Adipocyte (in vitro differentiated cells): Measurements from ENCODE around the gene CARNS1.

Experiments
- DNase-seq: peaks from one replicate; pipeline ENCODE4 v3.0.0-alpha.2; 2015; ENCODE audit warnings: low read depth
- H3K27me3 ChIP-seq: replicated peaks from 2 replicates; pipeline ENCODE4 v1.7.0; 2013; ENCODE audit warnings: mild to moderate bottlenecking, low read length, moderate library complexity; ENCODE audit not compliant: control insufficient read depth, insufficient read depth
- H3K36me3 ChIP-seq: 2 replicates; pipeline ENCODE4 v1.7.0; 2013; ENCODE audit warnings: low read length, mild to moderate bottlenecking, moderate library complexity; ENCODE audit not compliant: control insufficient read depth, insufficient read depth, severe bottlenecking
- H3K4me1 ChIP-seq: 2 replicates; pipeline ENCODE4 v1.7.0; 2013; ENCODE audit warnings: mild to moderate bottlenecking, low read length, moderate library complexity; ENCODE audit not compliant: control insufficient read depth, insufficient read depth
- H3K4me3 ChIP-seq: 2 replicates; pipeline ENCODE4 v1.7.0; 2013; ENCODE audit warnings: mild to moderate bottlenecking, low read length, moderate library complexity
- H3K9ac ChIP-seq: 2 replicates; pipeline ENCODE4 v1.7.0; 2013; ENCODE audit warnings: mild to moderate bottlenecking, low read length, moderate library complexity
- H3K9me3 ChIP-seq: 2 replicates; pipeline ENCODE4 v1.7.0; 2013; ENCODE audit warnings: mild to moderate bottlenecking, low read length, moderate library complexity; ENCODE audit not compliant: control insufficient read depth

The CARNS1 gene

DNA sequence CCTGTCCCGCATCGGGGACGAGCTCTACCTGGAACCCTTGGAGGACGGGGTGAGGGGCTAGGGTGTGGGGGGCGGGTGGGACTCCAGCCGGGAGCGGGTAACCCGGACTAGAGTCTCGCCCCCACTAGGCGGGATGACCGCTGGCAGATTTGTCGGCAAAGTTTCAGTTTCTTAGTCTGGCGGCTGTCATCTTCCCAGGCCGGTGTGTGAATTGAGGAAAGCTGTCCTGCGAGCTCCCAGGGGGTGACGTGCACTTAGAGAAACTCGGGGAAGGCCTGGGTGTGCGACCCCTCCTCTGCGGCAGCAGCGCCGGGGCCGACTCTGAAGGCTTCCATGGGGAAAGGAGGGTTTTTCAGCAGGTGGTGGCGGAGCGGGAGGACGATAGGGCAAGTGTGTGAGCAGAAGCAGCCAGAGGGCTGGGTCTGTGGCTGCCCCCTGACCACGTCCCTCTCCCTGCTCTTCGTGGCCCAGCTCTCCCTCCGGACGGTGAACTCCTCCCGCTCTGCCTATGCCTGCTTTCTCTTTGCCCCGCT, 23.2 kb upstream of the CARNS1 start:
- Histone ChIP-seq H3K9ac (peak overlapping the region; percentile 90), H3K27me3 (no peaks in the 10 kb centered on the region), H3K36me3 (peaks cover 7% of the 10 kb centered on the region), H3K4me1 (peaks cover 6% of the 10 kb centered on the region), H3K4me3 (peak overlapping the region; percentile 94), H3K9me3 (no peaks in the 10 kb centered on the region)
- DNase-seq: peak; percentile 59

DNA sequence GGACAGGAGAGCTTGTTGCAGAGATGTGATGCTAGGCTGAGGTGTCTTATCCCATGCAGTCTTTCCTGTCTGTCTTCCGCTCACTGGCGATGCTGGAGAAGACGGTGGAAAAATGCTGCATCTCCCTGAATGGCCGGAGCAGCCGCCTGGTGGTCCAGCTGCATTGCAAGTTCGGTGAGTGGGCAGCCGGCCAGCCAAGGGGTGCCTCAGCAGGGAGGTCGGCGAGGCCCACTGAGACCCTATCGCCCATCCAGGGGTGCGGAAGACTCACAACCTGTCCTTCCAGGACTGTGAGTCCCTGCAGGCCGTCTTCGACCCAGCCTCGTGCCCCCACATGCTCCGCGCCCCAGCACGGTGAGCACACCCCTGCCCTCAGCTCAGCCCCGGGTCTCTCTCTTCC, 22.0 kb upstream of the CARNS1 start:
- no peak for DNase-seq
- H3K9me3 ChIP-seq: no peaks in the 10 kb centered on the region
- no peak overlapping the region for H3K4me3 ChIP-seq
- no peaks in the 10 kb centered on the region for H3K27me3 ChIP-seq
- peaks cover 19% of the 10 kb centered on the region for H3K36me3 ChIP-seq
- no peak overlapping the region for H3K9ac ChIP-seq
- peaks cover 6% of the 10 kb centered on the region for H3K4me1 ChIP-seq

DNA sequence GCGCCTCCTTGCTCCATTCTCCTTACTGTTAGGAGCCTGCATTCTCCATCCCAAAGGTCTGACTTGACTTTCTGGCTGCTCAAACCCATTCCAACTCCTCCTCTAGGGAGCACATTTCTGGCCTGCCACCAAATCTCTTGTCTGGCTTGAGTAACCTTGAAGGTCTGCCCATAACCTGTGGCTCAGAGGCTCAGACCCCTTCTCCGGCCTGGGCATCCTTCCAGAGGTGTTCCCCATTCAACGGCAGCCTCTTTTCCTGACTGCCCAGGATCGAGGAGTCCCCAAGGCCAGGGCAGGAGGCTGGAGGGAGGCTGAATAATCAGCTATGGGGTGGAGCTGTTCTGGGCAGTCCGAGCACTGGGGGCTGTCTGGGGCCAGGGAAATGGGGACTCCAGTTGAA, 21.5 kb upstream of the CARNS1 start:
- DNase-seq: no peak
- Histone ChIP-seq H3K4me1 (peaks cover 6% of the 10 kb centered on the region), H3K36me3 (peaks cover 24% of the 10 kb centered on the region)

DNA sequence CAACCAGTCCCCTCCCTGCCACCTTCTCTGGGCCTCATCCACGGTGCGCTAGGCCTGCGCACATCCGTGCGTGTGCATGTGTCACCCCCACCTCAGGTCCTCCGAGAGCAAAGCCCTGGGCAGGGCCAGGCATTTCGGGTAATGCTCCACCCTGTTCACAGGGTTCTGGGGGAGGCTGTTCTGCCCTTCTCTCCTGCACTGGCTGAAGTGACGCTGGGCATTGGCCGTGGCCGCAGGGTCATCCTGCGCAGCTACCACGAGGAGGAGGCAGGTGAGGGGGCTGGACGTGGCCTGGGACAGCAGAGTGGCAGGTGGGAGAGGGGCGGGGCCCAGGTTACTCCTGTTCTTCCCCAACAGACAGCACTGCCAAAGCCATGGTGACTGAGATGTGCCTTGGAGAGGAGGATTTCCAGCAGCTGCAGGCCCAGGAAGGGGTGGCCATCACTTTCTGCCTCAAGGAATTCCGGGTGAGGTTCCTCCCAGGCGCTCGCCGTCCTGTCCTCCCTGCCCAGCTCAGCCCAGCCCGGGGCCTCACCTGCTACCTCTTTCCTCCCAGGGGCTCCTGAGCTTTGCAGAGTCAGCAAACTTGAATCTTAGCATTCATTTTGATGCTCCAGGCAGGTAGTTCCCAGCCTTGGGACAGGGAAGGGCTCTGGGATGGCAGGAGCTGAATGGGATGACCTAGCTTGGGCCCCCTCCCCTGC, 19.8 kb upstream of the CARNS1 start:
- Histone ChIP-seq H3K36me3 (peaks cover 29% of the 10 kb centered on the region), H3K4me1 (peaks cover 14% of the 10 kb centered on the region), H3K9ac (no peak overlapping the region), H3K9me3 (no peaks in the 10 kb centered on the region), H3K27me3 (no peaks in the 10 kb centered on the region), H3K4me3 (no peak overlapping the region)
- DNase-seq: no peak

More for the DNA sequence above, 21.5 kb upstream of the CARNS1 start:
- H3K9ac ChIP-seq: no peak overlapping the region
- no peaks in the 10 kb centered on the region for H3K27me3 ChIP-seq
- H3K4me3 ChIP-seq: no peak overlapping the region
- H3K9me3 ChIP-seq: no peaks in the 10 kb centered on the region

DNA sequence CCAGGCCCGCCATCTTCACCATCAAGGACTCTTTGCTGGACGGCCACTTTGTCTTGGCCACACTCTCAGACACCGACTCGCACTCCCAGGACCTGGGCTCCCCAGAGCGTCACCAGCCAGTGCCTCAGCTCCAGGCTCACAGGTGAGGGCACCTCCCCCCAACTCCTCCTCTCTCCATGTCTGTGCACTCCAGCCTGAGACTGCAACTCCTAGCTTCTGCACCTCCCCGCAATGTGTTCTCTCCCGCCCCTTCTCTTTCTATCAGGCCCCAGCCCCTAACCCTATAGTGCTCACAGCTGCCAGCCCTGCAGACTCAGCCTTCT, 19.3 kb upstream of the CARNS1 start:
- Histone ChIP-seq H3K9ac (no peak overlapping the region), H3K4me3 (no peak overlapping the region), H3K9me3 (no peaks in the 10 kb centered on the region), H3K36me3 (peaks cover 29% of the 10 kb centered on the region), H3K27me3 (no peaks in the 10 kb centered on the region), H3K4me1 (peaks cover 17% of the 10 kb centered on the region)
- DNase-seq: no peak

DNA sequence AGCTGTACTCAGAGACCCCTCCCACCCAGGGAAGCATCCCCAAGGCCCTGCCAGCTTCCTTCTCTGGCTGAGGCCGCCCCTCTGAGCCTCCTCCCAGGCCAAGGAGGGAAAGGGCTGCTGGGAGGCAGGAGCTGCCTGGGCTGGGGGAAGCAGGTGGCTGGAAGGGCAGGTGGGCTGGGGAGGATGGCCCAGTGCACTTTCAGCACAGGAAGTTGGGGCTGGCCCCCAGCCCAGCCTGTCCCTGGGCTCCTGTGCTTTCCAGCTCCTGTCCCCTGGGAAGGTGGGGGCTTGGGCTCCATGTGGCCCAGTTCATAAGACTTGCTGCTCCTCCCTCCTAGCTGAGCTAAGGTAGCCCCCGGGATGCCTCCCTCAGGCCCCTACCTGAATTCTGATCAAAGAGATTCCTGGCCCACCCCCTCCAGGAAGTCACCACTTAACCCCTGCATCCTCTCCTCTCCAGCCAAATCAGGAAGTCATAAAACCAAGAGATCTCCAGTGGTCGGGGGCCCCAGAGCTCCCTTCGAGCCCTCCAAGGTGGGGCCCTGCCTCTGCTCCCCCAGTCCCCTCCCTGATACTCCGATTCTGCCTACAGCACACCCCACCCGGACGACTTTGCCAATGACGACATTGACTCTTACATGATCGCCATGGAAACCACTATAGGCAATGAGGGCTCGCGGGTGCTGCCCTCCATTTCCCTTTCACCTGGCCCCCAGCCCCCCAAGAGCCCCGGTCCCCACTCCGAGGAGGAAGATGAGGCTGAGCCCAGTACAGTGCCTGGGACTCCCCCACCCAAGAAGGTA, 18.7 kb upstream of the CARNS1 start:
- Histone ChIP-seq H3K4me1 (peaks cover 17% of the 10 kb centered on the region), H3K9ac (no peak overlapping the region), H3K36me3 (peaks cover 29% of the 10 kb centered on the region), H3K4me3 (no peak overlapping the region), H3K27me3 (no peaks in the 10 kb centered on the region), H3K9me3 (no peaks in the 10 kb centered on the region)
- no peak for DNase-seq

DNA sequence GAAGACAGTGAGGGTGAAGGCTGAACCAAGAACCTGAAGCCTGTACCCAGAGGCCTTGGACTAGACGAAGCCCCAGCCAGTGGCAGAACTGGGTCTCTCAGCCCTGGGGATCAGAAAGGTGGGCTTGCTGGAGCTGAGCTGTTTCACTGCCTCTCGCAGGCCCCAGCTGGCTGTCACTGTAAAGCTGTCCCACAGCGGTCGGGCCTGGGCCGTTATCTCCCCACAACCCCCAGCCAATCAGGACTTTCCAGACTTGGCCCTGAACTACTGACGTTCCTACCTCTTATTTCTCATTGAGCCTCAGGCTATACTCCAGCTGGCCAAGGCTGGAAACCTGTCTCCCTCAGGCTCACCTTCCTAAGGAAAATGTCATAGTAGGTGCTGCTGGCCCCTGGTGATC, 17.9 kb upstream of the CARNS1 start:
- peaks cover 29% of the 10 kb centered on the region for H3K36me3 ChIP-seq
- H3K27me3 ChIP-seq: no peaks in the 10 kb centered on the region
- no peak overlapping the region for H3K4me3 ChIP-seq
- no peak for DNase-seq
- peaks cover 17% of the 10 kb centered on the region for H3K4me1 ChIP-seq
- no peak overlapping the region for H3K9ac ChIP-seq
- H3K9me3 ChIP-seq: no peaks in the 10 kb centered on the region

DNA sequence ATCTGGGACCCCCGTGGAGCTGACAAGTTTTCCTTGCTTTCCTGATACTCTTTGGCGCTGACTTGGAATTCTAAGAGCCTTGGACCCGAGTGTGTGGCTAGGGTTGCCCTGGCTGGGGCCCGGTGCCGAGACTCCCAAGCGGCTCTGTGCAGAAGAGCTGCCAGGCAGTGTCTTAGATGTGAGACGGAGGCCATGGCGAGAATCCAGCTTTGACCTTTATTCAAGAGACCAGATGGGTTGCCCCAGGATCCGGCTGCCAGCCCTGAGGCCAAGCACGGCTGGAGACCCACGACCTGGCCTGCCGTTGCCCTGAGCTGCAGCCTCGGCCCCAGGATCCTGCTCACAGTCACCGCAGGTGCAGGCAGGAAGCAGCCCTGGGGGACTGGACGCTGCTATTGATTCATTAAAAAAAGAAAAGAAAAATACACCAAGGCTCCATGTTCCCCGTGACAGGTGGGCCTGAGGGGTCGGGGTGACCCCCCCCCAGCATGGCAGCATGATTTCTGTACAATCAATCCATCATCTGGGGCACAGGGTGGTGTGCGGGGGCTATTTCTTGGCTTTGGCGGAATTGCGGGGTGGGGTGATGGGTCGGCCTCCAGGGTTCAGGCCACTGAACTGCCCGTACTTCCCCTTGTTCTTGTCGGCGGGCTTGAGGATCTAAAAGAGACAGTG, 17.4 kb upstream of the CARNS1 start:
- H3K4me1 ChIP-seq: peaks cover 14% of the 10 kb centered on the region
- no peaks in the 10 kb centered on the region for H3K9me3 ChIP-seq
- DNase-seq: no peak
- H3K27me3 ChIP-seq: no peaks in the 10 kb centered on the region
- no peak overlapping the region for H3K4me3 ChIP-seq
- H3K36me3 ChIP-seq: peaks cover 29% of the 10 kb centered on the region
- H3K9ac ChIP-seq: no peak overlapping the region

DNA sequence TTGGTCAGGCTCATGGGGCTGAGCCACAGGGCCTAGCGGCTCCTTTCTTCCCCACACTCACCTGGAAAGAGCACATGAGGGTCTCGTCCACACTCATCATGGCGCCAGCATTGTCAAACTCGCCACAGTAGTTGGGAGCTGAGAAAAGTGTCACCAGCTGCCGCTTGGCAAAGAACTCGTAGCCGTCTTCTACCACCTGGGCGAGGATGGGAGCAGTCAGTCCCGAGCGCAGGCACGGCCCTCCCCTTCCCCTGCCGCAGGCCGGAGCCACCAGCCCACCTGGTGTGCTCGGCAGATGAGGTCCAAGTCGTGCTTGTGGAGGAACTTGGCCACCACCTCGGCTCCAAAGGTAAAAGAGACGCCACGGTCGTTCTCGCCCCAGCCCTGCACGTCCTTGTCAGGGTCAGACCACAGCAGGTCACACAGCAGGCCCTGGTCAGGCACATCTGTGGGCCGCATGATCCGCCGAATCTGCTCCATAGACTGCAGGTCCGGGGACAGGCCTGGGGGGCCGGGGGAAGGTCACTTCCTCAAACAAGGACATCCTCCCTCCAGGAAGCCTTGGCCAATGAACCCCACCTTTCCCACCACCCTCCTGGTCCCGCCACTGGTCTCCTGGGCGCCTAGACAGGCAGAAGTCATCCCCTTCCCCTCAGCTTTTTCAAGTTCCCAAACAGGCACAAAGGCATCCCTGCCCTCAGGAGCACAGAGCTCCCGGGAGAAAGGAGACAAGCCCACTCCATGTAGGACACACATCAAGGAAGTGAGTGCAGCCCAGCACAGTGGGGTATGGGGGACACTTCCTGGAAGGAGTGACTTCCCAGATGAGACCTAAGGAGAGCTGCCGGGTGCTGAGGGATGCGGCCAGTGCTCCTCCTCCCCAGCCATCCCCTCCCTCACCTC, 16.6 kb upstream of the CARNS1 start:
- H3K4me1 ChIP-seq: peaks cover 14% of the 10 kb centered on the region
- no peaks in the 10 kb centered on the region for H3K9me3 ChIP-seq
- H3K9ac ChIP-seq: no peak overlapping the region
- H3K27me3 ChIP-seq: no peaks in the 10 kb centered on the region
- no peak for DNase-seq
- peaks cover 29% of the 10 kb centered on the region for H3K36me3 ChIP-seq
- no peak overlapping the region for H3K4me3 ChIP-seq

DNA sequence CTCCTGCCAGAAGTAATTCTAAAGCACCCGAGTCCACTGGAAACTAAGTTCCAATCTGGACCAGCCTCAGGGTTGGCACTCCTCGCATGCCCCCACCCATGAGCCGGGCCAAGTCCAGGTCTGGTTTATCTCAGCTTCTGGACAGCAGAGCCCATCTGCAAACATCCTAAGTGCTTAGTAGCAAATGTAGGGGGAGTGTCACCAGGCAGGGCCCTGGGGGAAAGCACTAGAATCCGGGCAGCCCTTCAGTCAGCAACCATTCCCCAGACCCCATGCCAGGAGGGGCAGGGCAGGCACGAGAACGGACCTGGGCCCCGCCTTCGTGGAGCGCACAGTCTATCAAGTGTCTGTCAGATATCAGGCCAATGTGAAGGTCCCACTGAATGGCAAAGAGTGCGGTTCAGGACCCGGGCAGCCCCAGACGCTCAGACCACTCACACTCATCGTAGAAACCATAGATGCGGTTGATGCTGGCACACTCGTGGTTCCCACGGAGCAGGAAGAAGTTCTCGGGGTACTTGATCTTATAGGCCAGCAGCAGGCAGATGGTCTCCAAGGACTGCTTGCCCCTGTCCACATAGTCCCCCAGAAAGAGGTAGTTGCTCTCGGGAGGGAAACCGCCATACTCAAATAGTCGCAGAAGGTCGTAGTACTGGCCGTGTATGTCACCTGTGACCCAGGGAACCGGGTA, 15.1 kb upstream of the CARNS1 start:
- DNase-seq: no peak
- no peaks in the 10 kb centered on the region for H3K27me3 ChIP-seq
- H3K4me3 ChIP-seq: peak overlapping the region; percentile 92
- H3K9ac ChIP-seq: peak overlapping the region; percentile 97
- no peaks in the 10 kb centered on the region for H3K9me3 ChIP-seq
- peaks cover 29% of the 10 kb centered on the region for H3K36me3 ChIP-seq
- peaks cover 14% of the 10 kb centered on the region for H3K4me1 ChIP-seq
